Peyer's patch (tissue), 4 donors: ENCODE results near the gene BEND2. TPM values are rescaled to one million over a fixed set of nuclear protein-coding genes. Genes with fewer than 3 reads are reported as not detected.

Experiments
- total RNA-seq, 4 donors: library from RNA; depleted of rRNA; stranded (reverse); fragments of >200 nt; gene quantifications; one replicate each; pipeline ENCODE4 v1.1.0, GENCODE V29; 2016

BEND2 gene
- total RNA-seq, 4 donors from 2014 or later: not detected

Other genes with a start within 250 kb of the BEND2 start
- under 1 TPM in 3 of 4 donors, not detected in 1; 0.35 to 0.47 (median 0.40) TPM for gene SCML2, start 133.8 kb upstream of the BEND2 start, total RNA-seq
- gene CDKL5, start 204.7 kb upstream of the BEND2 start, total RNA-seq: 1 to 10 TPM; 1.4 to 3.3 (median 2.5) TPM